CD14-positive monocyte (primary cell): Measurements from ENCODE around the gene DEFB131B. TPM values are rescaled to one million over a fixed set of nuclear protein-coding genes. Genes with fewer than 3 reads are reported as not detected.
A peak's percentile ranks its signal among the peaks of the same experiment; 100 is the strongest.

Experiments
- DNase-seq, 3 donors: peaks; one replicate each; pipeline ENCODE4 v3.0.0-alpha.2; 2011 to 2022
- H2AFZ ChIP-seq: 2 replicates; pipeline ENCODE4 v1.6.0; 2012; ENCODE audit warnings: mild to moderate bottlenecking, low read depth, low read length, inconsistent platforms; ENCODE audit not compliant: insufficient read depth, poor library complexity, severe bottlenecking
- H3K27ac ChIP-seq, 2 donors: 1 replicate in 1 of 2; 2 replicates in 1 of 2; pipeline ENCODE4 v1.5.1; 2012 to 2013; ENCODE audit warnings: low read length in 2 of 2, control low read depth in 1 of 2, inconsistent platforms in 1 of 2, low read depth in 1 of 2, mild to moderate bottlenecking in 1 of 2
- H3K27me3 ChIP-seq, 2 donors: one replicate each; pipeline versions ENCODE4 v1.6.0 to v1.6.1; 2011 to 2013; ENCODE audit warnings: low read length in 2 of 2; ENCODE audit not compliant: control insufficient read depth in 2 of 2, insufficient read depth in 2 of 2
- H3K36me3 ChIP-seq, 2 donors: replicated peaks in 1 of 2; 1 replicate in 1 of 2; 2 replicates in 1 of 2; pipeline versions ENCODE4 v1.5.1 to v1.6.1; 2012 to 2013; ENCODE audit warnings: low read length in 2 of 2, control low read depth in 1 of 2, inconsistent platforms in 1 of 2, mild to moderate bottlenecking in 1 of 2; ENCODE audit not compliant: insufficient read depth in 2 of 2, control insufficient read depth in 1 of 2
- H3K4me1 ChIP-seq, 2 donors: 1 replicate in 1 of 2; 2 replicates in 1 of 2; pipeline versions ENCODE4 v1.5.1 to v1.6.1; 2012 to 2013; ENCODE audit warnings: low read length in 2 of 2, control low read depth in 1 of 2, inconsistent platforms in 1 of 2, mild to moderate bottlenecking in 1 of 2, moderate library complexity in 1 of 2; ENCODE audit not compliant: insufficient read depth in 2 of 2, control insufficient read depth in 1 of 2
- H3K4me2 ChIP-seq: replicated peaks from 2 replicates; pipeline ENCODE3; 2012; ENCODE audit warnings: low read length, moderate library complexity, mild to moderate bottlenecking; ENCODE audit not compliant: poor library complexity, severe bottlenecking; ENCODE audit errors: extremely low read depth
- H3K4me3 ChIP-seq, 3 experiments: fragments of 200-600 bp in 1 of 3; sonication (generic) in 1 of 3; replicated peaks in 1 of 3; 1 replicate in 2 of 3; 2 replicates in 1 of 3; pipeline ENCODE4 v1.5.1; 2011 to 2013; ENCODE audit warnings: low read length in 3 of 3, mild to moderate bottlenecking in 3 of 3, control low read depth in 2 of 3, low read depth in 2 of 3, inconsistent platforms in 1 of 3, moderate library complexity in 1 of 3
- H3K79me2 ChIP-seq: 2 replicates; pipeline ENCODE4 v1.6.0; 2012; ENCODE audit warnings: mild to moderate bottlenecking, control low read depth, inconsistent platforms, low read length, moderate library complexity; ENCODE audit not compliant: insufficient read depth
- H3K9ac ChIP-seq: 2 replicates; pipeline ENCODE4 v1.6.0; 2017; ENCODE audit warnings: low read length, mild to moderate bottlenecking; ENCODE audit not compliant: insufficient read depth, poor library complexity, severe bottlenecking
- H3K9me3 ChIP-seq, 2 donors: replicated peaks in 1 of 2; 1 replicate in 1 of 2; 2 replicates in 1 of 2; pipeline versions ENCODE4 v1.5.1 to v1.6.1; 2012 to 2013; ENCODE audit warnings: low read length in 2 of 2, control low read depth in 1 of 2; ENCODE audit not compliant: control insufficient read depth in 1 of 2, insufficient read depth in 1 of 2
- H4K20me1 ChIP-seq: 2 replicates; pipeline ENCODE4 v1.6.0; 2012; ENCODE audit warnings: mild to moderate bottlenecking, low read length, control low read depth, moderate library complexity; ENCODE audit not compliant: insufficient read depth
- H3K27ac Mint-ChIP-seq, 7 donors: one replicate each; pipeline ENCODE4 v1.8.0; 2020; ENCODE audit warnings: mild to moderate bottlenecking in 7 of 7, mixed read lengths in 7 of 7, moderate library complexity in 6 of 7, inconsistent platforms in 2 of 7
- H3K27me3 Mint-ChIP-seq, 3 donors: one replicate each; pipeline ENCODE4 v1.8.0; 2021 to 2022; ENCODE audit warnings: low read depth in 3 of 3, mild to moderate bottlenecking in 3 of 3, mixed read lengths in 3 of 3, moderate library complexity in 3 of 3, inconsistent platforms in 1 of 3
- H3K36me3 Mint-ChIP-seq, 2 donors: one replicate each; pipeline ENCODE4 v1.8.0; 2020; ENCODE audit warnings: mixed read lengths in 2 of 2, inconsistent platforms in 1 of 2, mild to moderate bottlenecking in 1 of 2
- H3K4me1 Mint-ChIP-seq: one replicate; pipeline ENCODE4 v1.8.0; 2020; ENCODE audit warnings: mild to moderate bottlenecking, mixed read lengths
- H3K4me3 Mint-ChIP-seq, 2 donors: one replicate each; pipeline ENCODE4 v1.8.0; 2020; ENCODE audit warnings: mild to moderate bottlenecking in 2 of 2, mixed read lengths in 2 of 2, moderate library complexity in 1 of 2
- H3K9me3 Mint-ChIP-seq, 7 donors: one replicate each; pipeline ENCODE4 v1.8.0; 2020 to 2022; ENCODE audit warnings: mixed read lengths in 7 of 7, mild to moderate bottlenecking in 6 of 7, moderate library complexity in 6 of 7, inconsistent platforms in 2 of 7
- WGBS: methylation state at CpG from one replicate; pipeline ENCODE4 v1.1.5; 2013; ENCODE audit warnings: missing lambda C conversion rate; ENCODE audit not compliant: insufficient coverage; 5-methylcytosine and 5-hydroxymethylcytosine counted together
- intact Hi-C, 2 donors: fragments of 100-400 bp; cut with micrococcal nuclease; formaldehyde crosslinking; loops; one replicate each; pipeline versions ENCODE4 v1.15.0 to v1.15.1; 2023
- polyA plus RNA-seq, 3 donors: library from polyadenylated mRNA; depleted of rRNA in 1 of 3; unstranded in 2 of 3; stranded (reverse) in 1 of 3; fragments of 300-500 nt in 2 of 3; fragments of >200 nt in 1 of 3; fragmentation: Illumina TruSeq in 2 of 3; gene quantifications; 1 replicate in 2 of 3; 2 replicates in 1 of 3; pipeline ENCODE4 v1.2.3, GENCODE V29; 2012 to 2021
- small RNA-seq: library from RNA; depleted of rRNA; stranded (forward); fragments of <200 nt; gene quantifications from one replicate; pipeline ENCODE3, GENCODE V24; 2012; ENCODE audit warnings: low read depth; ENCODE audit not compliant: insufficient read length
- TF ChIP-seq, protein P1 (sequence below): fragments of 200-600 bp; IDR thresholded peaks from one replicate; pipeline ENCODE4 v1.8.0; 2022; ENCODE audit warnings: antibody characterized with exemption, mild to moderate bottlenecking

The DEFB131B gene
- polyA plus RNA-seq, 3 donors: not detected

DNA sequence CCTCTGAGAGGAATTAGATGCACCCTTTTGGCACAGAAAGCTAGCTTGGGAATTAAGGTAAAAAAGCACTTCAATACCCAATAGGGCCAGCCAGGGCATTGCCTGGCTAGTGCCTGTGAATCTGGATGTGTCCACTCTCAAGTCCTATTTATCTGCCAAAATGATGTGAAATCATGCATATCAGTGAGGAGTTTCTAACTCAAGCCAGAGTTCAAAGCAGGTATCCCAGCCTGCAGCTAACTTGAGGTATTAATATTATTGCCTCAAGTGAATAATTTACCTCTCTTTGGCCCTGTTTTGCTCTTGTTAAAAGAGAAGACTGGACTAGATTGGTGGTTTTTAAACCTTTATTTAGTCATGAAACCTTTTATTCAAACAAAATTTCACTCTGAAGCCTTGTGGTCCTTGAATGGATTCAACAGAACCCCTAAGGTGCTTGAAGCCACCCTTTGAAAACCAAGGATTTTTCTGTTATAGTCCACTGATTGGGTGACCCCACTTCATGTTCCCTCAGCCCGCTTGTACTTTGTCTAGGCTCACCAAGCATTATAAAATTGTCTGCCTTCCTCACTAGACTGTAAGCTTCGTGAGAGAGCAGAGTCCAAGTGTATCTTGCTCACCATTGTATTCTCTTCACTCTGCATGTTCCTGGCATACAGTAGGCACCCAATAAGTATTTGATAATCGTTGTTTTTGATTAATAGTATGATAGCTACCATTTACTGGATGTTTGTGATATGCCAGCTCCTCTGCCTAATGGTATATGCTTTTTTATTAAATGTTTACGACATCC is 55.1 kb downstream of the DEFB131B start:
- Histone ChIP-seq H3K27ac (no peak overlapping the region), H2AFZ (no peak overlapping the region), H3K27me3 (no peaks in the 10 kb centered on the region), H3K9me3 (no peaks in the 10 kb centered on the region), H4K20me1 (peaks cover 45% of the 10 kb centered on the region), H3K9ac (no peak overlapping the region), H3K79me2 (peaks cover 88% of the 10 kb centered on the region), H3K4me2 (no peak overlapping the region), H3K36me3 (peaks cover 0 to 9% of the 10 kb centered on the region in 2 donors), H3K4me3 (no peak overlapping the region), H3K4me1 (peaks cover 11 to 15% of the 10 kb centered on the region in 2 donors)
- no peaks in the 10 kb centered on the region for H3K9me3 Mint-ChIP-seq
- no peak overlapping the region for H3K4me3 Mint-ChIP-seq
- 100% methylated on average over 1 of the region's 4 CpGs for WGBS
- TF ChIP-seq, protein P1, sequence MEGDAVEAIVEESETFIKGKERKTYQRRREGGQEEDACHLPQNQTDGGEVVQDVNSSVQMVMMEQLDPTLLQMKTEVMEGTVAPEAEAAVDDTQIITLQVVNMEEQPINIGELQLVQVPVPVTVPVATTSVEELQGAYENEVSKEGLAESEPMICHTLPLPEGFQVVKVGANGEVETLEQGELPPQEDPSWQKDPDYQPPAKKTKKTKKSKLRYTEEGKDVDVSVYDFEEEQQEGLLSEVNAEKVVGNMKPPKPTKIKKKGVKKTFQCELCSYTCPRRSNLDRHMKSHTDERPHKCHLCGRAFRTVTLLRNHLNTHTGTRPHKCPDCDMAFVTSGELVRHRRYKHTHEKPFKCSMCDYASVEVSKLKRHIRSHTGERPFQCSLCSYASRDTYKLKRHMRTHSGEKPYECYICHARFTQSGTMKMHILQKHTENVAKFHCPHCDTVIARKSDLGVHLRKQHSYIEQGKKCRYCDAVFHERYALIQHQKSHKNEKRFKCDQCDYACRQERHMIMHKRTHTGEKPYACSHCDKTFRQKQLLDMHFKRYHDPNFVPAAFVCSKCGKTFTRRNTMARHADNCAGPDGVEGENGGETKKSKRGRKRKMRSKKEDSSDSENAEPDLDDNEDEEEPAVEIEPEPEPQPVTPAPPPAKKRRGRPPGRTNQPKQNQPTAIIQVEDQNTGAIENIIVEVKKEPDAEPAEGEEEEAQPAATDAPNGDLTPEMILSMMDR: no peak
- H3K27me3 Mint-ChIP-seq: peaks cover 0 to 1% (median 0%) of the 10 kb centered on the region in 3 donors
- peaks cover 8 to 16% of the 10 kb centered on the region in 2 donors for H3K36me3 Mint-ChIP-seq
- intact Hi-C loops: no loop called here
- DNase-seq: no peak
- peaks cover 26% of the 10 kb centered on the region for H3K4me1 Mint-ChIP-seq
- H3K27ac Mint-ChIP-seq: peak overlapping the region in 1 of 7 donors; percentile 7

Small RNA genes lying within 50 kb of the gene (small RNA-seq; reads per million reads assigned to genes)
- not detected for gene RNA5SP342

Other genes with a start within 250 kb of the DEFB131B start
- gene DEFB108B, start 45.3 kb upstream of the DEFB131B start, polyA plus RNA-seq: not detected
- 1 to 10 TPM in 1 of 3 donors, under 1 TPM in 2; 0.80 to 2.1 (median 0.99) TPM for gene XNDC1N, start 50.1 kb downstream of the DEFB131B start, polyA plus RNA-seq
- 10 to 100 TPM in 1 of 3 donors, 1 to 10 TPM in 2; 7.7 to 25.2 (median 9.2) TPM for gene RNF121, start 50.6 kb downstream of the DEFB131B start, polyA plus RNA-seq
- gene IL18BP, start 120.5 kb downstream of the DEFB131B start, polyA plus RNA-seq: 10 to 100 TPM in 1 of 3 donors, 1 to 10 TPM in 2; 7.4 to 32.3 (median 8.3) TPM
- gene NUMA1, start 202.1 kb downstream of the DEFB131B start, polyA plus RNA-seq: 10 to 100 TPM in 2 of 3 donors, 1 to 10 TPM in 1; 4.1 to 91.2 (median 12.4) TPM
- 1 to 10 TPM; 1.3 to 1.9 (median 1.6) TPM for gene LRRC51, start 202.4 kb downstream of the DEFB131B start, polyA plus RNA-seq
- 100 to 1,000 TPM; 224 to 292 (median 256) TPM for gene LAMTOR1, start 224.8 kb downstream of the DEFB131B start, polyA plus RNA-seq
- not detected for gene TOMT, start 227.5 kb downstream of the DEFB131B start, polyA plus RNA-seq
- gene ANAPC15, start 234.2 kb downstream of the DEFB131B start, polyA plus RNA-seq: 100 to 1,000 TPM in 1 of 3 donors, 10 to 100 TPM in 2; 92.6 to 112 (median 94.8) TPM